NCI-H187 treated with DMSO at 0.1 percent for 48 hours (cell line): Measurements from ENCODE around the gene KCNMA1.

Experiments used
- DNase-seq: peaks from one replicate; lab custom pipeline; 2025; lab: John Stamatoyannopoulos, UW

KCNMA1 gene

GRCh38 chr10:77479586-77479985, 158.0 kb downstream of the KCNMA1 start:
- no peak for DNase-seq

- no peak for DNase-seq
Measured at GRCh38 chr10:77478962-77479359, 158.6 kb downstream of the KCNMA1 start.

DNA sequence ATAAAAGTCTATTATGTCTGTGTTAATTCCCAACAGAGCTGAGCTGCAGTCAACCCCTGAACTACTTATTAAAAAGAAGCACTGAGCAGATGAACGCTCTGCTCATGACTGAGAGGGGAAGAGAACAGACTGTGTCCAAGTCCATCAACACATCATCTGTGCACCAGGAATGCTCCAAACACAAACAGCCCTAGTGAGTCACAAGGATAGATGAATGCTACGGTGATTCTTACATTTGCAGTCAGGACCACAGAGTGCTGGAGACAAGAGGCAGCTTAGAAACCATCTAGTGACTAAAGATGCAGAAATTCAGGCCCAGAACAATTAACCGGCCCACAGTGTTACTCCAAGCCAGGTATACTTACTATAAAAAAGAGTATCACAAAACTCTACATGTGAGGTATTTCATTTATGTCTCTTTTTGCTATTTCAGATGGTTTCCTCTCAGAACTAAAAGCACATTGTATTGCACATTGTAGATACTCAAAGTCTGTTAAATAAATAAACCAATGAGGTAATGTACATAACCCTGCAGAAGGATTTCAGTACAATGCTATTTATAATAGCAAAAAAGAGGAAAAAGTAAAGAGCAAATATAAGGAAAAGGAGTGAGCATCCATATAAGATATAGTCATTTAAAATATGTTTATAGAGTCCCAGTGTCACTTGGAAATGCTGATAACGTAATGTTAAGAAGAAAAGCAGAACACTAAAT, 159.2 kb downstream of the KCNMA1 start:
- DNase-seq, result no peak

- DNase-seq, result no peak
Measured at GRCh38 chr10:77475522-77475921, 162.1 kb downstream of the KCNMA1 start.

GRCh38 chr10:77474939-77475338, 162.7 kb downstream of the KCNMA1 start:
- DNase-seq, result no peak

GRCh38 chr10:77474386-77474785, 163.2 kb downstream of the KCNMA1 start:
- DNase-seq, result no peak

GRCh38 chr10:77472146-77472545, 165.5 kb downstream of the KCNMA1 start:
- no peak for DNase-seq

GRCh38 chr10:77471069-77471536, 166.5 kb downstream of the KCNMA1 start:
- DNase-seq, result no peak

- no peak for DNase-seq
Measured at GRCh38 chr10:77467422-77467963, 170.1 kb downstream of the KCNMA1 start.

DNA sequence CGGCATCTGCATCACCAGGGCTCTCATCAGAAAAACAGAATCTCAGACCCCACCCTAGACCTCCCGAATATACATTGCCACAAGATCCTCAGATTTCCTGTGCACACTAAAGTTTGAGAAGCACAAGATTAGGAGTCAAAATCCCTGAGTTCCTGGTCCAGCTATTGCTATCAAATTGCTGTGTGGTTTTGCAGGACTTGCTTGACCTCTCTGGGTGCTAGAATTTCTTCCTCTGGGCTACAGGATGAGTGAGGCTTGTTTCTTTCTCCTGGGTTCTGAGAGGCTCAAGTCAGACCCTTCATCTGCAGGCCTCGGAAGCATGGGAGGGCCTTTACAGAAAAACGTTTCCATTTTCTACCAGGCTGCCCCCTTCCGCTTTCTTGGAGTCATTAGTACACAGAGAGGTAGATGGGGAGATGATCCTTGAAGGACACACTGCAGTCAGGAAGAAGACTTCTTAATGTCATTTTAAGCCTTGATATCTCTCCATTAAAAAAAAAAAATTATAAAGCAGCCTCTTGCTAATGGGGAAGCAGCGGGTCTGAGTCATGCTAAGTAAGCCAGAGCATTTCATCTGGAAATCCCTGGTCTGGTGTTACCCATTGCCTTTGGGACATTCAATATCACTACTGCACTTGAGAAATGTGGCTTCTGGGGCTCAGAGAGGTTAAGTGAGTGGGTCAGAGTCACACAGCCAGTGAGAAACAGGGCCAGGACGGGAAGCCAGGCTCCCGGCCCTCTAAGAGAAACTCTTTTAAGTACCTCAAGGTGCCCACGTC, 173.5 kb downstream of the KCNMA1 start:
- no peak for DNase-seq

GRCh38 chr10:77463499-77463898, 174.1 kb downstream of the KCNMA1 start:
- DNase-seq, result peak; percentile 29

GRCh38 chr10:77461636-77462296, 175.8 kb downstream of the KCNMA1 start:
- no peak for DNase-seq

- DNase-seq, result no peak
Measured at GRCh38 chr10:77459905-77460304, 177.7 kb downstream of the KCNMA1 start.

DNA sequence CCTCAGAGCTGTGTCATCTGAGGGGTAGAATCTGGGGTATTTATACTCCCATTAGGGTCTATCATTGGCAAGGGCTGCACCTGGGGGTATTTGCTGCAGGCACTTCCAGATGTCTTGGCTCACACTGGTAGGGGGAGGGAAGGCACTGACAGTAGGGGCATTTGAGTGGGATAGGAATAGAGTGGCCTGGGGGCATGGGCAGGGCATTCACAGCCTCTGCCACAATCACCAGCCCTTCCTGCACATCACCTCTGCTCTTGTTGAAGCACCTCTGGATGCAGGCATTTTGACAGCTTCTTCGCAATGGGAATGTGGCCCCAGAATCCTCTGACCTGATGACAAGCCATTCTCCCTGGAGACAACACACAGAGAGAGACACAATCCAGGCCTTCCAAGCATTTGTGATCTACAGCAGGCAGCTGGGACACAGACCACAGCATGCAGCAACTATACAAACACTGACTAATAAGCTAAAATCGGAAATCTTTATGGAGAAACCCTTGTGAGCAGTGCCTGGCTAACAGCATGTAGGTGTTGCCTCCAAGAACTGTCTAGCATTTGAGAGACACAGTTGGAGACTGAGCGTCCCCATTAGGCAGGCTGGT, 178.5 kb downstream of the KCNMA1 start:
- no peak for DNase-seq

DNA sequence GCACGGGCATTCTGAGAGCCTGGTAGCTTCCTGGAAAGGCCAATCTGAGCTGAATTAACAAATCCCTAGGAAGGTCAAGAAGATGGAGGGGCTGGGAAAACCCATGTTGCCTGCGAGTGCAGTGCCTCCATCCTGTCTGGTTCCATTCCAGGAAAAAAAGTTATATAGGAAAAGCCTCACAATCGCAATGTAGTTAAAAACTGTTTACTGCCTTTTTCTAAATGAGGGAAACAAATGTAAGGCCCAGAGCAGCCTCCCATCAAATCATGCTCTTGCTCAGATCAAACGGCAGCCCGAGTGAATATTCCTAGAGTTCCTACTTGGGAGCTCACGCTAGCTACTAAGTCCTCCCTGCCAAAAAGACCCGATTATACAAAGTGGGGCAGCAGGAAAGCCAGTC, 179.9 kb downstream of the KCNMA1 start:
- DNase-seq, result no peak

DNA sequence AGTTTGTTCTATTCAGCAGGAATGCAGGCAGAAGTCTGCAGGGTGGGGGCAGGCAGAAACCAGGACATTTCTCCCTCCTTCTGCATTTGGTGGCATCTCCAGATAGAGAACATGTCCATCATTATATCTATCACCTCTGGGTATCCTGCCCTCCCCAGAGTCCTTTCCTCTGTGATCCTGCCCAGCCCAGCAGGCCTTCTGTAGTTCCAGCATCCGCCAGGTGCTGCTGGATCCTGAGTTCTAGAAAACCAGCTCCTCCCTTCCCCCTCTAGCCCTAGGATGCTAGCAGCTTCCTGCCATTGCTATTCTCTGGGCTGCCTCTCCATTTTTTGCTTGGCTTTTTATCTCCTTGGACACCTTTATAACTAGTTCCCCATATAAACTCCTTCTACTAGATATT, 180.3 kb downstream of the KCNMA1 start:
- no peak for DNase-seq

DNA sequence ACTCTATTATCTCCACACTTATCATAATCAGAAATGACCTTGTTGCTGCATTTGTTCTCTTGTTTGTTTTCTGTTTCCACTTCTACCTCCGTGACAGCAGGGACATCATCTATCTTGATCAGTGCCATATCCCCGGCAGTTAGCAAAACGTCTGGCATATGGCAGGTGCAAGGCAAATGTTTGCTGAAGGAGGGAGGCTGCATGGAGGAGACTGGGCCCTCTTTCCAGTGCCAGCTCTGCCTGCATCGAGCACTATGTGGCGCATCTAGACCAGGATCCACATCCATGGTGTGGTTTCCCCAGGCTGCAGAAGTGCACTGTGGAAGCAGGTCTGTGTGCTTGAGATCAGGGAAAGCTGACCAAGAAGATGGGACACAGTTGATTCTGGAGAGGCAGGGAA, 181.2 kb downstream of the KCNMA1 start:
- DNase-seq, result peak; percentile 19

- no peak for DNase-seq
Measured at GRCh38 chr10:77455561-77455960, 182.0 kb downstream of the KCNMA1 start.

DNA sequence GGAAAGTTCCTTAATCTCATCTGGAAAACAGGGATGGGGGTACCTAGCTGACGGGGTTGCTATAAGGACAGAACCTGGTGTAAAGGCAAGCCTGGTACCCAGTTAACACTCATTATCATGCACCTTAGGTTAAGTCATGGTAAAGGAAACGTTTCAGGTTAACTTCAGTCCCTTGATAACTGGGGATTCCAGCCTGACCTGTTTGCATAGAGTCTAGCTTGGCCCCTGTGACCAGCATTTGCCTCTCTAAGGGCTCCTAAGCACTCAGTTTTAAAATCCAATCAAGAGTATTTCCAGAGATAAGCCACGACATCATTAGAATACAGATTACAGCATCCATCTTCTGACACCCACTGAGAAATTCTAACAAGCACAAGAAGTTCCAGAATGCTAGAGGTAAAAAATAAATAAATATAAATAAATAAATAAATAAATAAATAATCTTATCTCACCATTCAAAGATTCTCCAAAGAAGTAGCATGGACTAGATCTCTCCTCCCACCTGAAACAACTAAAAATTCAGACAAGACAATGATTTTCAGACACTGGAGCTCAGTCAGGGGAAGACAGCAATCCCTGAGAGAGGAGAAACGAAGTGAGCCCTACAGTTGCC, 184.6 kb downstream of the KCNMA1 start:
- no peak for DNase-seq

- DNase-seq, result no peak
Measured at GRCh38 chr10:77451886-77452285, 185.7 kb downstream of the KCNMA1 start.

DNA sequence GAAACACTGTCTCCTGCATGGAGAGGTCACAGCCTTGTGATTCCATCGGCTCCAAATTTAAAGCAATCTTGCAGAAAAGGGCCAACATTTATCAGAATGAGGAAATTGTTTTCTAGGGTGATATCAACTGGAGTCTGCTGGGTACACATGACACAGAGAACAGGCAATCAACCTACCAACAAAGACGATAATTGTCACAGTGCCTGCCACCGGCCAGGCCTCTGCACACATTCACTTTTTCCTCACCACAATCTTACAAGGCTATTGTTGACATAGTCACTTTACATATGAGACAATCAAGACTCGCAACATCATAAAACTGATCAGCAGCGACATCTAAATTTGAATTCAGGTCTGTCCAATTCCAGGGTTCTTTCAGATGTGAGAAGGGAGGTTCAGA, 189.4 kb downstream of the KCNMA1 start:
- no peak for DNase-seq

DNA sequence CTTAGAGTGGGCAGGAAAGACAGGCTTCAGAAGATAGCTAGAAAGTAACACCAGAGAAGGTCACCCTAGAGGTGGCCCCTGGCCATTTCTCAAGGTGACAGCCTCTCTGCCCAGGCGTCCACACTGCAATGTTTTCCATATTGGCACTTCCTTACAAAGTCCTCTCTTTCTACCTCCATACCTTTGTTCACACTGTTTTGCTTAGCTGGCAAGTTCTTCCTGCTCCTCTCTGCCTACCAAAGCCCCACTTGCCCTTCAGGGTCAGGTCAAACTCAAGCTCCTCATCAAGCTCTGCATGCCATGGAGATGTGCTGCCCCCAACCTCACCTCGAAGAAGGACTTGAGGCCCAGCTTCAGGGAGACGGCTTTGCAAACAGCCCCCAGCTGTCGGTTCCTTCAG, 190.9 kb downstream of the KCNMA1 start:
- no peak for DNase-seq
